ENCODE results near the gene TARS3.

DNA sequence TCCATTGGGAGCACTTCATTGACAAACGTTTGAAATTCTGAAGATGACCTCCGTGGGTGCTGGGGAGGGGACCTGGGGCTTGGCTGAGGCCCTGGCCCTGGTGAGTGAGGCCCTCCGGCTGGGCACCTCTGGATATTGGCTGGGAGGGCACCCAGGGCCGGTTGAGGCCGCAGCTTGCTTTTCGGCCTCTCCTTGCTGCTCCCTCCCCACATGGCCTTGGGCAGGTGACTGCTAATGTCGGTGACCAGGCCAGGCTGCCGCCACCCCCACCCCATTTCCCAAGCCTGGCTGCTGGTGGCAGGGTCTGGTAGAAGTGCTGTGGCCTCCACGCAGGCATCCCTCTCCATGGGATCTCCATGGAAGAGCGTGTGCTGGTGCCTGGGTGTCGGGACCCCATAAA lies 111.6 kb downstream of the TARS3 start:
- TF ChIP-seq TAF1 (IDR thresholded peaks at IDR 0.05; ENCODE audit: borderline replicate concordance, insufficient read depth, low read length), result no peak
- TF ChIP-seq, protein P1, sequence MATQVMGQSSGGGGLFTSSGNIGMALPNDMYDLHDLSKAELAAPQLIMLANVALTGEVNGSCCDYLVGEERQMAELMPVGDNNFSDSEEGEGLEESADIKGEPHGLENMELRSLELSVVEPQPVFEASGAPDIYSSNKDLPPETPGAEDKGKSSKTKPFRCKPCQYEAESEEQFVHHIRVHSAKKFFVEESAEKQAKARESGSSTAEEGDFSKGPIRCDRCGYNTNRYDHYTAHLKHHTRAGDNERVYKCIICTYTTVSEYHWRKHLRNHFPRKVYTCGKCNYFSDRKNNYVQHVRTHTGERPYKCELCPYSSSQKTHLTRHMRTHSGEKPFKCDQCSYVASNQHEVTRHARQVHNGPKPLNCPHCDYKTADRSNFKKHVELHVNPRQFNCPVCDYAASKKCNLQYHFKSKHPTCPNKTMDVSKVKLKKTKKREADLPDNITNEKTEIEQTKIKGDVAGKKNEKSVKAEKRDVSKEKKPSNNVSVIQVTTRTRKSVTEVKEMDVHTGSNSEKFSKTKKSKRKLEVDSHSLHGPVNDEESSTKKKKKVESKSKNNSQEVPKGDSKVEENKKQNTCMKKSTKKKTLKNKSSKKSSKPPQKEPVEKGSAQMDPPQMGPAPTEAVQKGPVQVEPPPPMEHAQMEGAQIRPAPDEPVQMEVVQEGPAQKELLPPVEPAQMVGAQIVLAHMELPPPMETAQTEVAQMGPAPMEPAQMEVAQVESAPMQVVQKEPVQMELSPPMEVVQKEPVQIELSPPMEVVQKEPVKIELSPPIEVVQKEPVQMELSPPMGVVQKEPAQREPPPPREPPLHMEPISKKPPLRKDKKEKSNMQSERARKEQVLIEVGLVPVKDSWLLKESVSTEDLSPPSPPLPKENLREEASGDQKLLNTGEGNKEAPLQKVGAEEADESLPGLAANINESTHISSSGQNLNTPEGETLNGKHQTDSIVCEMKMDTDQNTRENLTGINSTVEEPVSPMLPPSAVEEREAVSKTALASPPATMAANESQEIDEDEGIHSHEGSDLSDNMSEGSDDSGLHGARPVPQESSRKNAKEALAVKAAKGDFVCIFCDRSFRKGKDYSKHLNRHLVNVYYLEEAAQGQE (IDR thresholded peaks at IDR 0.05; ENCODE audit: insufficient read depth in 1 of 2, low read depth in 2 of 2, low read length in 2 of 2), result no peak

Data from PFSK-1 (cell line).